Measurements from ENCODE around the gene HCRT. TPM values are rescaled to one million over a fixed set of nuclear protein-coding genes. Genes with fewer than 3 reads are reported as not detected.

Gene HCRT
- total RNA-seq, 1 donor from 2014 or later, result not detected

- TF ChIP-seq CTCF (IDR thresholded peaks at IDR 0.05; ENCODE audit: insufficient read depth, low read length, poor library complexity, severe bottlenecking), result no peak
- DNase-seq (ENCODE audit: low read depth), result no peak
- no peaks in the 10 kb centered on the region for H3K36me3 ChIP-seq (ENCODE audit: control insufficient read depth, insufficient read depth, low read length)
- H3K27me3 ChIP-seq (ENCODE audit: control insufficient read depth, insufficient read depth, low read length), result no peaks in the 10 kb centered on the region
- H3K4me3 ChIP-seq (ENCODE audit: low read depth, low read length), result peak overlapping the region; percentile 67
These were observed 8.1 kb upstream of the HCRT start for GRCh38 chr17:42193216-42193968.

- no peak for TF ChIP-seq CTCF (IDR thresholded peaks at IDR 0.05; ENCODE audit: insufficient read depth, low read length, poor library complexity, severe bottlenecking)
- Histone ChIP-seq H3K36me3 (ENCODE audit: control insufficient read depth, insufficient read depth, low read length) (no peaks in the 10 kb centered on the region), H3K4me3 (ENCODE audit: low read depth, low read length) (no peak overlapping the region), H3K27me3 (ENCODE audit: control insufficient read depth, insufficient read depth, low read length) (no peaks in the 10 kb centered on the region)
- no peak for DNase-seq (ENCODE audit: low read depth)
These were observed 7.2 kb upstream of the HCRT start for GRCh38 chr17:42192189-42193126.

- no peak for DNase-seq (ENCODE audit: low read depth)
These were observed 6.0 kb upstream of the HCRT start for GRCh38 chr17:42191275-42191608.

GRCh38 chr17:42190491-42191274, 5.4 kb upstream of the HCRT start:
- DNase-seq (ENCODE audit: low read depth), result no peak
- H3K36me3 ChIP-seq (ENCODE audit: control insufficient read depth, insufficient read depth, low read length), result no peaks in the 10 kb centered on the region
- no peak for TF ChIP-seq CTCF (IDR thresholded peaks at IDR 0.05; ENCODE audit: insufficient read depth, low read length, poor library complexity, severe bottlenecking)
- no peak overlapping the region for H3K4me3 ChIP-seq (ENCODE audit: low read depth, low read length)
- H3K27me3 ChIP-seq (ENCODE audit: control insufficient read depth, insufficient read depth, low read length), result no peaks in the 10 kb centered on the region

More at GRCh38 chr17:42191275-42191608, 6.0 kb upstream of the HCRT start:
- Histone ChIP-seq H3K36me3 (ENCODE audit: control insufficient read depth, insufficient read depth, low read length) (no peaks in the 10 kb centered on the region), H3K27me3 (ENCODE audit: control insufficient read depth, insufficient read depth, low read length) (no peaks in the 10 kb centered on the region), H3K4me3 (ENCODE audit: low read depth, low read length) (no peak overlapping the region)
- no peak for TF ChIP-seq CTCF (IDR thresholded peaks at IDR 0.05; ENCODE audit: insufficient read depth, low read length, poor library complexity, severe bottlenecking)

GRCh38 chr17:42189651-42189965, 4.4 kb upstream of the HCRT start:
- Histone ChIP-seq H3K36me3 (ENCODE audit: control insufficient read depth, insufficient read depth, low read length) (no peaks in the 10 kb centered on the region), H3K4me3 (ENCODE audit: low read depth, low read length) (no peak overlapping the region), H3K27me3 (ENCODE audit: control insufficient read depth, insufficient read depth, low read length) (no peaks in the 10 kb centered on the region)
- no peak for DNase-seq (ENCODE audit: low read depth)
- TF ChIP-seq CTCF (IDR thresholded peaks at IDR 0.05; ENCODE audit: insufficient read depth, low read length, poor library complexity, severe bottlenecking), result no peak

Data from kidney epithelial cell (primary cell).